PFSK-1 (cell line): ENCODE data around the gene HAUS6.

Experiments
- FOXP2 ChIP-seq: optimal IDR thresholded peaks from 2 replicates; pipeline ENCODE3; 2011; ENCODE audit warnings: borderline replicate concordance, control low read depth, inconsistent platforms; ENCODE audit not compliant: insufficient read depth; ENCODE audit errors: extremely low read length, extremely low read depth
- POLR2AphosphoS5 ChIP-seq: IDR thresholded peaks from 2 replicates; pipeline ENCODE4 v1.6.1; 2012; ENCODE audit warnings: low read depth, mild to moderate bottlenecking, control low read depth, low read length, moderate library complexity
- SIN3A ChIP-seq: IDR thresholded peaks from 2 replicates; pipeline ENCODE4 v1.6.1; 2012; ENCODE audit warnings: mild to moderate bottlenecking, low read length, moderate library complexity, borderline replicate concordance; ENCODE audit not compliant: insufficient read depth
- TAF1 ChIP-seq: IDR thresholded peaks from 2 replicates; pipeline ENCODE4 v1.6.1; 2012; ENCODE audit warnings: low read length, control low read depth, borderline replicate concordance; ENCODE audit not compliant: insufficient read depth
- TF ChIP-seq, protein P1 (sequence below), 2 experiments: IDR thresholded peaks; 2 replicates each; pipeline versions ENCODE4 v1.6.1 to v1.8.0; 2011 to 2012; ENCODE audit warnings: low read depth in 2 of 2, low read length in 2 of 2, control low read depth in 1 of 2, inconsistent platforms in 1 of 2, mild to moderate bottlenecking in 1 of 2, moderate library complexity in 1 of 2; ENCODE audit not compliant: insufficient read depth in 1 of 2

The HAUS6 gene

DNA sequence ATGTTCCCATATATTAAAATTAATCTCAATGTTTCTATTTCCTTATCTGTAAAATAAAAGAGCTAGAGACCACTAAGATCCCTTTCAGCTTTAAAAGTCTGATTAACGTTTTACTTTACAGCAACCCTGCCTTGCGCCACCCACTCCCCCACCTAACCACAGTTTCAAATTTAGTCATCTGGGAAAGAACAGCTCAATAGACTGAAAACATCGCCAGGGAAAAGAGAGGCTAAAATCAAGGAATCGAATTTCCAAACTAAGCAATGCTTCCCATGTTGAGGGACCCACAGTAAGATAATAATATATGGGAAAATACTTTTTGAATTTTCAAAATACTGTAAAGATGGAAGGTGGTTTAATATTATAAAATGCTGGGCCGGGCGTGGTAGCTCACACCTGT, 76.3 kb downstream of the HAUS6 start:
- no peak for TF ChIP-seq TAF1
- no peak for TF ChIP-seq SIN3A
- TF ChIP-seq, protein P1, sequence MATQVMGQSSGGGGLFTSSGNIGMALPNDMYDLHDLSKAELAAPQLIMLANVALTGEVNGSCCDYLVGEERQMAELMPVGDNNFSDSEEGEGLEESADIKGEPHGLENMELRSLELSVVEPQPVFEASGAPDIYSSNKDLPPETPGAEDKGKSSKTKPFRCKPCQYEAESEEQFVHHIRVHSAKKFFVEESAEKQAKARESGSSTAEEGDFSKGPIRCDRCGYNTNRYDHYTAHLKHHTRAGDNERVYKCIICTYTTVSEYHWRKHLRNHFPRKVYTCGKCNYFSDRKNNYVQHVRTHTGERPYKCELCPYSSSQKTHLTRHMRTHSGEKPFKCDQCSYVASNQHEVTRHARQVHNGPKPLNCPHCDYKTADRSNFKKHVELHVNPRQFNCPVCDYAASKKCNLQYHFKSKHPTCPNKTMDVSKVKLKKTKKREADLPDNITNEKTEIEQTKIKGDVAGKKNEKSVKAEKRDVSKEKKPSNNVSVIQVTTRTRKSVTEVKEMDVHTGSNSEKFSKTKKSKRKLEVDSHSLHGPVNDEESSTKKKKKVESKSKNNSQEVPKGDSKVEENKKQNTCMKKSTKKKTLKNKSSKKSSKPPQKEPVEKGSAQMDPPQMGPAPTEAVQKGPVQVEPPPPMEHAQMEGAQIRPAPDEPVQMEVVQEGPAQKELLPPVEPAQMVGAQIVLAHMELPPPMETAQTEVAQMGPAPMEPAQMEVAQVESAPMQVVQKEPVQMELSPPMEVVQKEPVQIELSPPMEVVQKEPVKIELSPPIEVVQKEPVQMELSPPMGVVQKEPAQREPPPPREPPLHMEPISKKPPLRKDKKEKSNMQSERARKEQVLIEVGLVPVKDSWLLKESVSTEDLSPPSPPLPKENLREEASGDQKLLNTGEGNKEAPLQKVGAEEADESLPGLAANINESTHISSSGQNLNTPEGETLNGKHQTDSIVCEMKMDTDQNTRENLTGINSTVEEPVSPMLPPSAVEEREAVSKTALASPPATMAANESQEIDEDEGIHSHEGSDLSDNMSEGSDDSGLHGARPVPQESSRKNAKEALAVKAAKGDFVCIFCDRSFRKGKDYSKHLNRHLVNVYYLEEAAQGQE (IDR thresholded peaks at IDR 0.05; ENCODE audit: insufficient read depth in 1 of 2, low read depth in 2 of 2, low read length in 2 of 2) = no peak
- no peak for TF ChIP-seq POLR2AphosphoS5

DNA sequence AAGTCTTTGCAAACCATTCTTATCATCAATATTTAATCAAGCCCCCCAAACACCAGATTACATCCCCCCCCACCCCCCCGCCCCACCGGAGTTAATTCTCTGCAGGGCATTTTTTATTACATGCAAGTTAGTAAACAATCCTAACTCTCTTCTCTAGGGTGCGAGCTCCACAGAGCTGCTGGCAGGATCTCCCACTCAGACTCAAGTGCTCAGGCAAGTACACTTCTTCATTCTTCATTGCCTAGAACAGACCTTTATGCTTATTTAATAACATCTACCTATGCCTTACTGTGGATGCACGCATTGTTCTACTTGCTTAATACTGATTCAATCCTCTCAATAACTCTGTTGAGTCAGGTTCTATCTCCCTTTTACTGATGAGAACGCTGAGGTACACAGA, 79.6 kb downstream of the HAUS6 start:
- TF ChIP-seq SIN3A (no peak), FOXP2 (no peak)

GRCh38 chr9:19022206-19022605, 80.5 kb downstream of the HAUS6 start:
- TF ChIP-seq SIN3A = no peak
- TF ChIP-seq FOXP2 = no peak
- no peak for TF ChIP-seq POLR2AphosphoS5
- TF ChIP-seq, protein P1 (IDR thresholded peaks at IDR 0.05; ENCODE audit: insufficient read depth in 1 of 2, low read depth in 2 of 2, low read length in 2 of 2) = no peak
- TF ChIP-seq TAF1 = no peak

GRCh38 chr9:19020886-19021455, 81.7 kb downstream of the HAUS6 start:
- no peak for TF ChIP-seq POLR2AphosphoS5
- no peak for TF ChIP-seq TAF1
- no peak for TF ChIP-seq FOXP2
- TF ChIP-seq, protein P1 (IDR thresholded peaks at IDR 0.05; ENCODE audit: insufficient read depth in 1 of 2, low read depth in 2 of 2, low read length in 2 of 2) = no peak
- no peak for TF ChIP-seq SIN3A

DNA sequence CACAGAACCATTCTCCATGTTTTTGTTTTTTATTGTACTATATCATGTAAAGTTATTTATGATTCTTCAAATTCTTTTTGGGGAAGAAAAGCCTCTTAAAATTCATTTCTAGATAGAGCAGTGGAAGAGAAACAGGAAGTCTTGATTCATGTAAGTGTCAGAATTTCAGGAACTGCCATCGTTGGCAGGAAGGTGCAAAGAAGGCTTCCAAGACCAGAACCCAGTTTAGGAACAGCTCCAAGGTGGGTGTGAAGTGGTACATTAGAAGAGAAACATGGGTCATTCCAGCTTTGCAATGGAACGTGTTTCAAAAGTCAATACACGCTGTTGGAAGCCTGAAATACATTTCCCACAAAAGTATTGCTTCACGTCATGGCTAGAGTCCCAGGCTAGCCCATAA, 84.5 kb downstream of the HAUS6 start:
- TF ChIP-seq TAF1 = no peak

- TF ChIP-seq FOXP2 = no peak
- TF ChIP-seq, protein P1 (IDR thresholded peaks at IDR 0.05; ENCODE audit: insufficient read depth in 1 of 2, low read depth in 2 of 2, low read length in 2 of 2) = no peak
- TF ChIP-seq TAF1 = no peak
- no peak for TF ChIP-seq SIN3A
- TF ChIP-seq POLR2AphosphoS5 = no peak
Observed at GRCh38 chr9:19009391-19009965, 93.2 kb downstream of the HAUS6 start.
